GM23338 (cell line): ENCODE data around the gene SIRT3. TPM values are rescaled to one million over a fixed set of nuclear protein-coding genes. Genes with fewer than 3 reads are reported as not detected.

Experiments used
- ATAC-seq: fragments of 200-7000 bp; cut with Tn5 transposase; 3 replicates; pipeline ENCODE4 v1.9.1; 2020
- DNase-seq: peaks from one replicate; pipeline ENCODE4 v3.0.0-alpha.2; 2015; ENCODE audit warnings: low spot score
- H2AFZ ChIP-seq: fragments of 200-600 bp; sonication (generic); 2 replicates; pipeline ENCODE4 v1.8.0; 2016; ENCODE audit warnings: antibody characterized with exemption, mild to moderate bottlenecking, moderate library complexity
- H3F3A ChIP-seq: fragments of 200-600 bp; sonication (generic); replicated peaks from 2 replicates; pipeline ENCODE4 v1.8.0; 2017; ENCODE audit warnings: antibody characterized with exemption, mixed run types, low read depth
- H3K27ac ChIP-seq: fragments of 200-600 bp; sonication (generic); 2 replicates; pipeline ENCODE4 v1.6.1; 2016; ENCODE audit warnings: low read depth
- H3K27me3 ChIP-seq: fragments of 200-600 bp; sonication (generic); 2 replicates; pipeline ENCODE4 v1.8.0; 2016; ENCODE audit warnings: mild to moderate bottlenecking, mixed run types, moderate library complexity; ENCODE audit not compliant: insufficient read depth
- H3K36me3 ChIP-seq: fragments of 200-600 bp; sonication (generic); 2 replicates; pipeline ENCODE4 v1.8.0; 2016; ENCODE audit warnings: mild to moderate bottlenecking; ENCODE audit not compliant: insufficient read depth
- H3K4me1 ChIP-seq: fragments of 200-600 bp; sonication (generic); 2 replicates; pipeline ENCODE4 v1.8.0; 2016; ENCODE audit warnings: mild to moderate bottlenecking, moderate library complexity; ENCODE audit not compliant: insufficient read depth
- H3K4me2 ChIP-seq: fragments of 200-600 bp; sonication (generic); 2 replicates; pipeline ENCODE4 v1.7.1; 2017; ENCODE audit warnings: mixed run types
- H3K4me3 ChIP-seq: fragments of 200-600 bp; sonication (generic); 2 replicates; pipeline ENCODE4 v1.6.1; 2016; ENCODE audit warnings: mixed run types
- H3K79me2 ChIP-seq: fragments of 200-600 bp; sonication (generic); replicated peaks from 2 replicates; pipeline ENCODE4 v1.8.0; 2017; ENCODE audit warnings: mild to moderate bottlenecking; ENCODE audit not compliant: insufficient read depth
- H3K9me2 ChIP-seq: fragments of 200-600 bp; sonication (generic); 2 replicates; pipeline ENCODE4 v1.8.0; 2017; ENCODE audit not compliant: insufficient read depth
- H4K20me1 ChIP-seq: fragments of 200-600 bp; sonication (generic); replicated peaks from 2 replicates; pipeline ENCODE4 v1.8.0; 2017; ENCODE audit warnings: mild to moderate bottlenecking; ENCODE audit not compliant: insufficient read depth
- H3K27ac Mint-ChIP-seq: 2 replicates; pipeline ENCODE4 v1.8.0; 2020; ENCODE audit warnings: inconsistent platforms, mild to moderate bottlenecking, moderate library complexity, mixed read lengths
- H3K27me3 Mint-ChIP-seq: 3 replicates; pipeline ENCODE4 v1.8.0; 2022; ENCODE audit warnings: low read depth, mild to moderate bottlenecking, moderate library complexity, mixed read lengths, inconsistent platforms; ENCODE audit not compliant: insufficient read depth, poor library complexity
- H3K36me3 Mint-ChIP-seq: 3 replicates; pipeline ENCODE4 v1.8.0; 2021; ENCODE audit warnings: low read depth, mild to moderate bottlenecking, inconsistent platforms, moderate library complexity, mixed read lengths
- H3K4me1 Mint-ChIP-seq: 3 replicates; pipeline ENCODE4 v1.8.0; 2020; ENCODE audit warnings: mild to moderate bottlenecking, inconsistent platforms, mixed read lengths
- H3K4me3 Mint-ChIP-seq: 3 replicates; pipeline ENCODE4 v1.8.0; 2021; ENCODE audit warnings: moderate library complexity, mild to moderate bottlenecking, inconsistent platforms, mixed read lengths
- H3K9me3 Mint-ChIP-seq: 3 replicates; pipeline ENCODE4 v1.8.0; 2020; ENCODE audit warnings: moderate library complexity, mild to moderate bottlenecking, inconsistent platforms, mixed read lengths
- CREB1 ChIP-seq: fragments of 250-450 bp; sonication (Bioruptor Pico); IDR thresholded peaks from 2 replicates; pipeline ENCODE4 v1.5.0; 2020; ENCODE audit warnings: low read depth, mild to moderate bottlenecking, moderate library complexity
- EZH2 ChIP-seq: fragments of 200-600 bp; sonication (generic); IDR thresholded peaks from one replicate; pipeline ENCODE4 v1.8.0; 2017; ENCODE audit warnings: antibody characterized with exemption, mild to moderate bottlenecking, low read depth; ENCODE audit not compliant: unreplicated experiment
- EZH2phosphoT487 ChIP-seq: fragments of 200-600 bp; sonication (generic); IDR thresholded peaks from one replicate; pipeline ENCODE4 v1.8.1; 2018; ENCODE audit warnings: antibody characterized with exemption; ENCODE audit not compliant: unreplicated experiment
- JUNB ChIP-seq: IDR thresholded peaks from one replicate; pipeline ENCODE4 v1.6.1; 2016; ENCODE audit warnings: antibody characterized with exemption; ENCODE audit not compliant: unreplicated experiment
- NANOG ChIP-seq: IDR thresholded peaks from 2 replicates; pipeline ENCODE4 v1.6.1; 2016; ENCODE audit warnings: antibody characterized with exemption, borderline replicate concordance
- STAT1 ChIP-seq: IDR thresholded peaks from one replicate; pipeline ENCODE4 v1.6.1; 2016; ENCODE audit warnings: antibody characterized with exemption; ENCODE audit not compliant: unreplicated experiment
- ZNF114 ChIP-seq: fragments of 250-450 bp; sonication (Bioruptor Pico); IDR thresholded peaks from 2 replicates; pipeline ENCODE4 v1.5.0; 2020; ENCODE audit warnings: mild to moderate bottlenecking, moderate library complexity
- ZNF331 ChIP-seq: fragments of 250-450 bp; sonication (Bioruptor Pico); IDR thresholded peaks from 2 replicates; pipeline ENCODE4 v1.5.0; 2020; ENCODE audit warnings: low read depth, mild to moderate bottlenecking, moderate library complexity
- polyA plus RNA-seq: library from polyadenylated mRNA; unstranded; fragments of >200 nt; fragmentation: Nextera tagmentation; extraction: Ambion mirVana; gene quantifications from 2 replicates; pipeline ENCODE4 v1.2.1, GENCODE V29; 2016
- total RNA-seq: library from RNA; depleted of rRNA; stranded (reverse); fragments of >200 nt; shearing (Covaris generic); gene quantifications from 2 replicates; pipeline ENCODE4 v1.2.3, GENCODE V29; 2014
- TF ChIP-seq, protein P1 (sequence below): fragments of 250-450 bp; sonication (Bioruptor Pico); IDR thresholded peaks from 2 replicates; pipeline ENCODE4 v1.5.0; 2020; ENCODE audit warnings: mild to moderate bottlenecking, moderate library complexity

The SIRT3 gene
- total and polyA plus RNA-seq, 2 experiments from 2014 or later = 7.0 to 11.4 TPM

- no peaks in the 10 kb centered on the region for H3K36me3 ChIP-seq
- no peak overlapping the region for H2AFZ ChIP-seq
- H3K4me1 Mint-ChIP-seq = no peaks in the 10 kb centered on the region
- peaks cover 15% of the 10 kb centered on the region for H3K27me3 Mint-ChIP-seq
- no peaks in the 10 kb centered on the region for H3K9me3 Mint-ChIP-seq
- no peaks in the 10 kb centered on the region for H3K27me3 ChIP-seq
- DNase-seq = no peak
- no peak overlapping the region for H3K27ac Mint-ChIP-seq
- H3K79me2 ChIP-seq = 0 out of 2 replicates have a peak, but pooled peaks cover 7% of the 10 kb centered on the region
- H3K9me2 ChIP-seq = no peaks in the 10 kb centered on the region
- no peaks in the 10 kb centered on the region for H3K4me1 ChIP-seq
- no peak overlapping the region for H3K4me3 ChIP-seq
- H3K27ac ChIP-seq = no peak overlapping the region
- H4K20me1 ChIP-seq = 0 out of 2 replicates have a peak, but pooled peaks cover 3% of the 10 kb centered on the region
- no peak overlapping the region for H3K4me2 ChIP-seq
- no peak overlapping the region for H3K4me3 Mint-ChIP-seq
- no peak for TF ChIP-seq NANOG
- TF ChIP-seq ZNF331 (CRISPR knock-in tag) = no peak
- TF ChIP-seq EZH2phosphoT487 = no peak
- TF ChIP-seq, protein P1, sequence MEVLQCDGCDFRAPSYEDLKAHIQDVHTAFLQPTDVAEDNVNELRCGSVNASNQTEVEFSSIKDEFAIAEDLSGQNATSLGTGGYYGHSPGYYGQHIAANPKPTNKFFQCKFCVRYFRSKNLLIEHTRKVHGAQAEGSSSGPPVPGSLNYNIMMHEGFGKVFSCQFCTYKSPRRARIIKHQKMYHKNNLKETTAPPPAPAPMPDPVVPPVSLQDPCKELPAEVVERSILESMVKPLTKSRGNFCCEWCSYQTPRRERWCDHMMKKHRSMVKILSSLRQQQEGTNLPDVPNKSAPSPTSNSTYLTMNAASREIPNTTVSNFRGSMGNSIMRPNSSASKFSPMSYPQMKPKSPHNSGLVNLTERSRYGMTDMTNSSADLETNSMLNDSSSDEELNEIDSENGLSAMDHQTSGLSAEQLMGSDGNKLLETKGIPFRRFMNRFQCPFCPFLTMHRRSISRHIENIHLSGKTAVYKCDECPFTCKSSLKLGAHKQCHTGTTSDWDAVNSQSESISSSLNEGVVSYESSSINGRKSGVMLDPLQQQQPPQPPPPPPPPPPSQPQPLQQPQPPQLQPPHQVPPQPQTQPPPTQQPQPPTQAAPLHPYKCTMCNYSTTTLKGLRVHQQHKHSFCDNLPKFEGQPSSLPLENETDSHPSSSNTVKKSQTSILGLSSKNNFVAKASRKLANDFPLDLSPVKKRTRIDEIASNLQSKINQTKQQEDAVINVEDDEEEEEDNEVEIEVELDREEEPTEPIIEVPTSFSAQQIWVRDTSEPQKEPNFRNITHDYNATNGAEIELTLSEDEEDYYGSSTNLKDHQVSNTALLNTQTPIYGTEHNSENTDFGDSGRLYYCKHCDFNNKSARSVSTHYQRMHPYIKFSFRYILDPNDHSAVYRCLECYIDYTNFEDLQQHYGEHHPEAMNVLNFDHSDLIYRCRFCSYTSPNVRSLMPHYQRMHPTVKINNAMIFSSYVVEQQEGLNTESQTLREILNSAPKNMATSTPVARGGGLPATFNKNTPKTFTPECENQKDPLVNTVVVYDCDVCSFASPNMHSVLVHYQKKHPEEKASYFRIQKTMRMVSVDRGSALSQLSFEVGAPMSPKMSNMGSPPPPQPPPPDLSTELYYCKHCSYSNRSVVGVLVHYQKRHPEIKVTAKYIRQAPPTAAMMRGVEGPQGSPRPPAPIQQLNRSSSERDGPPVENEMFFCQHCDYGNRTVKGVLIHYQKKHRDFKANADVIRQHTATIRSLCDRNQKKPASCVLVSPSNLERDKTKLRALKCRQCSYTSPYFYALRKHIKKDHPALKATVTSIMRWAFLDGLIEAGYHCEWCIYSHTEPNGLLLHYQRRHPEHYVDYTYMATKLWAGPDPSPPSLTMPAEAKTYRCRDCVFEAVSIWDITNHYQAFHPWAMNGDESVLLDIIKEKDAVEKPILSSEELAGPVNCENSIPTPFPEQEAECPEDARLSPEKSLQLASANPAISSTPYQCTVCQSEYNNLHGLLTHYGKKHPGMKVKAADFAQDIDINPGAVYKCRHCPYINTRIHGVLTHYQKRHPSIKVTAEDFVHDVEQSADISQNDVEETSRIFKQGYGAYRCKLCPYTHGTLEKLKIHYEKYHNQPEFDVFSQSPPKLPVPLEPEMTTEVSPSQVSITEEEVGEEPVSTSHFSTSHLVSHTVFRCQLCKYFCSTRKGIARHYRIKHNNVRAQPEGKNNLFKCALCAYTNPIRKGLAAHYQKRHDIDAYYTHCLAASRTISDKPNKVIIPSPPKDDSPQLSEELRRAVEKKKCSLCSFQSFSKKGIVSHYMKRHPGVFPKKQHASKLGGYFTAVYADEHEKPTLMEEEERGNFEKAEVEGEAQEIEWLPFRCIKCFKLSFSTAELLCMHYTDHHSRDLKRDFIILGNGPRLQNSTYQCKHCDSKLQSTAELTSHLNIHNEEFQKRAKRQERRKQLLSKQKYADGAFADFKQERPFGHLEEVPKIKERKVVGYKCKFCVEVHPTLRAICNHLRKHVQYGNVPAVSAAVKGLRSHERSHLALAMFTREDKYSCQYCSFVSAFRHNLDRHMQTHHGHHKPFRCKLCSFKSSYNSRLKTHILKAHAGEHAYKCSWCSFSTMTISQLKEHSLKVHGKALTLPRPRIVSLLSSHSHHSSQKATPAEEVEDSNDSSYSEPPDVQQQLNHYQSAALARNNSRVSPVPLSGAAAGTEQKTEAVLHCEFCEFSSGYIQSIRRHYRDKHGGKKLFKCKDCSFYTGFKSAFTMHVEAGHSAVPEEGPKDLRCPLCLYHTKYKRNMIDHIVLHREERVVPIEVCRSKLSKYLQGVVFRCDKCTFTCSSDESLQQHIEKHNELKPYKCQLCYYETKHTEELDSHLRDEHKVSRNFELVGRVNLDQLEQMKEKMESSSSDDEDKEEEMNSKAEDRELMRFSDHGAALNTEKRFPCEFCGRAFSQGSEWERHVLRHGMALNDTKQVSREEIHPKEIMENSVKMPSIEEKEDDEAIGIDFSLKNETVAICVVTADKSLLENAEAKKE (CRISPR knock-in tag) = no peak
- TF ChIP-seq ZNF114 (CRISPR knock-in tag) = no peak
- no peak for TF ChIP-seq JUNB
- TF ChIP-seq CREB1 (CRISPR knock-in tag) = no peak
- TF ChIP-seq STAT1 = no peak
- TF ChIP-seq EZH2 = no peak
- no peak for ATAC-seq
- H3K36me3 Mint-ChIP-seq = peaks cover 1% of the 10 kb centered on the region; the same call in 1 of the 3 replicates
- no peaks in the 10 kb centered on the region for H3F3A ChIP-seq
Measured at GRCh38 chr11:224424-224823, 11.7 kb downstream of the SIRT3 start.
